ENCODE data around the gene GPC6.

The GPC6 gene

DNA sequence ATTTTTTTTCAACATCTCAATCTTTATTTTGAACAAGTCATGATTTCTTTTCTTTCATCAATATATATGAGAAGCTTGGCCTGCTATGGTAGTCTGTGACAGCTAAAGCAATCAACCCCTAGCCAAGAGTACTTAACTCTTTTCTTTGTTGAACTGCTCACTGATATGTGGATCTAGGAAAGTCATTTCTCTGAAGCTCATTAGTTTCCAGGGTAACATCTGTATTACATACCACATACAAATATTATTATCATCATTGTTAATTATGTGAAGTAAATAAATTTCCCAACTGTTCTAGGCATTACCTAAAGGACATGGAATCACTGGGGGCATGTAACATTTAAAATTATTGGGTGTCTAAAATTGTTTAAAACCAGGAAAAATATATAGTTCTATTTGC lies 985.6 kb downstream of the GPC6 start:
- no peak for DNase-seq (ENCODE audit: low spot score)

DNA sequence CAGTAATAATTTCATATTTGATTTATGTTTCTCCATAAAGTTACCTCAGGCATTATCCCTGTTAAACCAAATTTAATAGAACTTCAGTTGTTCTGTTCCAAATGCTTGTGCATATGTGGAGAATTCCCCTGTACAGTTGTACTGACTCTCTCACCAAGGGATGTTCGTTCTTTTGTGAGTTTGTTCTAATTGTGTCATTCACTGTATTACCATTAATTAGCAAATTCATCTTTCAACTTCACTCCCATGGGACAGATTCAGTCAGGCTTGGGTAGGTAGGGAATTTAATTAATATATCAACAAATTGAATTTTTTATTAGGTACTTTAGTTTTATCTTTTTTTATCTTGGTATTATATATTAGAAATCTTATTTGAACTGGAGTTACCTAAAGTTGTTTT lies 987.5 kb downstream of the GPC6 start:
- no peak for DNase-seq (ENCODE audit: low spot score)

GRCh38 chr13:94214975-94215374 lies 988.4 kb downstream of the GPC6 start:
- no peak for DNase-seq (ENCODE audit: low spot score)

- DNase-seq (ENCODE audit: low spot score), result no peak
These were observed 989.9 kb downstream of the GPC6 start for GRCh38 chr13:94216476-94216875.

GRCh38 chr13:94217370-94217769 lies 990.8 kb downstream of the GPC6 start:
- no peak for DNase-seq (ENCODE audit: low spot score)

DNA sequence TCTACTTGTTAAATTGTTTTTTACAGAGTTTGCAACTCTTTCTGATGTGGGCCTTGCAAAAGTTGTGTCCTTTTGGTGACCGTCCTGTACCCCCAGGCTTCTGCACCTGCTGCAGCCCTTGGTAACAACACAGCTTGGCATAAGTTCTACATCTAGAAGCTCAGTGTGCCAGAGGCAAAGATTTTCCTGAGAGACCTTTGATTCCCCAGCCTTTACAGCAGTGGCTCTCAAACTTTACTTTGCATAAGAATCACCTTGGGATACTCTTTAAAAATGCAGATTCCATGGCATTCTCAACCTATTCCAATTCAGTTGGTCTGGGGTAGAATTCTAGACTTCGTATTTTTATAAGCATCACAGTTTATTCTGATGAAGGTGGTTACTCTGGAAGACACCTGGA lies 991.9 kb downstream of the GPC6 start:
- DNase-seq (ENCODE audit: low spot score), result no peak

GRCh38 chr13:94218951-94219350 lies 992.3 kb downstream of the GPC6 start:
- no peak for DNase-seq (ENCODE audit: low spot score)

GRCh38 chr13:94224670-94225069 lies 998.1 kb downstream of the GPC6 start:
- no peak for DNase-seq (ENCODE audit: low spot score)

DNA sequence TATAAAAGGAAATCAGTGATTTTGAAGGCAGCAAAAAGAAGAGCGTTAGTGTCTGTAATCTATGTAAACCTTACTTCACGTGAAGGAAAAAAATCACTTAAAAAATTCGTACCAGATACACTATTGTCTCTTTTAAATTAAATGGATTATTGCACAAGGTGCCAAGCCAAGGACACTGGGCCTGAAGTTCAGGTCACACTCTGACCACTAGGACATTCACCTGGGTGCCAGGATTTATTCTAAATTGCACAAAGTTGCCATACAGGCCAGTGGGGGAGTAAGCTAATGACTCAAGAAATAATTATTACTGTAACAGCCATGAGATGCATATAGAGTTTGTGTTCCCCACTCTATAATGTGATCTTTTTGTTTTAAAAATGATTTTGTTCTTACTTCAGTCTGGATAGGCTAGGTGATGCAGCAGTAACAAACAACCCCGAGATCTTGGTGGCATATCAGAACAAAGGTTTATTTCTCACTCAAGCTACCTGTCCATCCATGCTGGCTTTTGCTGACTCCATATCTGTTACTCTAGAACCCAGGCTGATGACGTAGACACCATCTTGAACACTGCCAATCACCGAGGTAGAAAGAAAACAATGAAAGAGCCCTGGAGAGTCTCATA lies 1000.8 kb downstream of the GPC6 start:
- no peak for DNase-seq (ENCODE audit: low spot score)

- DNase-seq (ENCODE audit: low spot score), result no peak
These were observed 1002.2 kb downstream of the GPC6 start for GRCh38 chr13:94228763-94229162.

DNA sequence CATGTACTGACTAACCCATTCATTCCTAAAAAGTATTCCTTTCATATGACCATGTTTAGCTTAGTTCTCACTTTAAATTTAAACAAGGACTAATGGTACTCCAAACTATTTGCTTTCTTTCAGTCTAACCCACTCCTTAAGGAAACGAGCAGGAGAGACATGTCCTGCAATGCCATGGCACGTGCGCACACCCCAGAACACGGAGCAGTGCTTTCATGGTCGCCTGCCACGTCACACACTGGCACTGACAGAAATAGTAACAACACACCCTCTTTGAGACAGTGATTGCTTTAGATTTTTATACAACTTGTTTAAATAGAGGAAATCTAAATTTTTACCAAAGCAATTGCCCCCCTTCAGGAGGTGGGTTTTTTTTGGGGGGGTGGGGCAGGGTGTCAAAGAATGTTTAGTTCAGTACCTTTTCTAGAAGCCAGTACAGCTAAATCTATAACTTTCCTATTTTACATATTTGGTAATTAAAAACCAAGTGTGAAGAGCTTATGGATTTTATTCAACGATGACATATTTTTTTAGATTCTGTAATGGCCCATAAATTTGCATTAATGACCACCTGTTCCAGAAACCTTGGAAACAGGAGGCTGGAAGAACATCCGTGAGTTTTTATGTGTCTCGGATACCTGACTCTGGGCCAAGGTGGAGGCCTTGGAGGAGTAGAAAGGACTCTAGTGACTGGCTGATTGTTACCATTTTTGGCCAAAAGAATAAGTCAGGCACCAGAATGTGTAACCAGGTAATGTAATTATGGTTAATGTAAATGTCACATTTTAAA lies 1005.7 kb downstream of the GPC6 start:
- DNase-seq (ENCODE audit: low spot score), result no peak

- DNase-seq (ENCODE audit: low spot score), result no peak
These were observed 1006.3 kb downstream of the GPC6 start for GRCh38 chr13:94232956-94233355.

- peak; percentile 90 for DNase-seq (ENCODE audit: low spot score)
These were observed 1006.8 kb downstream of the GPC6 start for GRCh38 chr13:94233401-94233800.

GRCh38 chr13:94233837-94234236 lies 1007.2 kb downstream of the GPC6 start:
- DNase-seq (ENCODE audit: low spot score), result no peak

DNA sequence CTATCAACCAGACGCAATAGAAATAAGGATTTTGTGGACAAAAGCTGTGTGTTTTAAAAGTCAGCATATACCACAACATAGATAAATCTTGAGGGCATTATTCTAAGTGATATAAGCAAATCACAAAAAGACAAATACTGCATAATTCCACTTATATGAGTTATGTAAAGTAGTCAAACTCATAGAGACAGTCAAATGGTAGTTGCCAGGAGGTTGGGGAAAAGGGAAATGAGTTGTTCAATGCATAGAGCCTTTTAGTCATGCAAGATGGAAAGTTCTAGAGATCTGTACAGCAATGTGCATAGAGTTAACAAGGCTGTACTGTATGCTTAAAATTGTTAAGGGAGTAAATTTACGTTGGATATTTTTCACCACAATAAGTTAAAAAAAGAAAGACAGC lies 1008.1 kb downstream of the GPC6 start:
- no peak for DNase-seq (ENCODE audit: low spot score)

DNA sequence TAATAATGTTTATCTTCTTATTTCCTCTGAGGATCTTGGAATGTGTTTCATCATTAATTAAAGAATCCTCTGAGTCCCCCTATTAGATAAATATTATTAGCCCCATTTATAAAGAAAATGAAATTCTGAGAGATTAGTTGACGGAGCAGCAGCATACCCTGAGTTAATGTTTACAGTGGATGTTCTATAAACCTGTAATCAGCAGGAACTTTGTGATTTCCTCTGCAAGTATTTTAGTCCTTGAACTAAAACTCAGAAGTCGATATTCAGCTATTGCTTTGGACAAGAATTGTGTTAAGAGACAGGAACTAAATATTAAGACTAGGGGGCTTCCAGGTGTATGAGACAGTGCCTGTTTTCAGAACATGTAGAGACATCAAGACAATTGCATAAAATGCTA lies 1009.5 kb downstream of the GPC6 start:
- DNase-seq (ENCODE audit: low spot score), result no peak

GRCh38 chr13:94236872-94237271 lies 1010.3 kb downstream of the GPC6 start:
- no peak for DNase-seq (ENCODE audit: low spot score)

DNA sequence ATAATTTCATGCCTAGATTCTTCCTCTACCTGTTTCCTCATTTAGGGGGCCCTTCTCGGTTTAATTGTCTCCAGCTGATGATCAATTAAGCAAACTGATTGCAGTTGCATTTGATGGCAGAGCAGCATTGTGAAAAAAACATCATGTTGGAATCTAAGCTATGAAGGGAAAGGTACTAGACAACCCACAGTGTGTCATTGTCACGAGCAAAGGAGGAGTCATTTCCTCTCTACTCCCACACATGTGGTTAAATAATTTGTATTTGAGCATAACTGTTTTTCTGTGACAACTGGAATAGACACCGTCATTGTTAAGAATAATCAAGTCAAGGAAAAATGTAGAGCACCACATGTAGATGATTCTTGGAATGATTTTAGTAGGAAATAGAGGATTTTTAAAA lies 1012.5 kb downstream of the GPC6 start:
- peak; percentile 90 for DNase-seq (ENCODE audit: low spot score)

DNA sequence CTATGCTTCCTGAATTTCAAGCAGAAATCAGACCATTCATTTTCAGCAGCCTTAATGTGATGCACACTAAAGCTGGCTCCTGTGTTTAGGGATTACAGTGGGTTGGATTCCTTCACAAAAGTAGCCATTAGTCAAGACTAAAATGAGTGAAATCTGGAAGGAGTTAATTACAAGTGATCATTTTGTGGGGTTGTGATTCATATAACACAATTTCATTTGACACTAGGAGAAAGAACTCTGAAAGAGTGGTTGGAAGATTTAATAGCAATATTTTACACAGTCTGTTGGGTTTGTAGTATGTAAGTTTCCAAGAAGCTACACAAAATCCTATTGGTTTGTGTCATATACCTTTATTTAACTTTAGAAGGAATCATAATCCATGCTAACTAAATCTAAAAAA lies 1015.9 kb downstream of the GPC6 start:
- no peak for DNase-seq (ENCODE audit: low spot score)

DNA sequence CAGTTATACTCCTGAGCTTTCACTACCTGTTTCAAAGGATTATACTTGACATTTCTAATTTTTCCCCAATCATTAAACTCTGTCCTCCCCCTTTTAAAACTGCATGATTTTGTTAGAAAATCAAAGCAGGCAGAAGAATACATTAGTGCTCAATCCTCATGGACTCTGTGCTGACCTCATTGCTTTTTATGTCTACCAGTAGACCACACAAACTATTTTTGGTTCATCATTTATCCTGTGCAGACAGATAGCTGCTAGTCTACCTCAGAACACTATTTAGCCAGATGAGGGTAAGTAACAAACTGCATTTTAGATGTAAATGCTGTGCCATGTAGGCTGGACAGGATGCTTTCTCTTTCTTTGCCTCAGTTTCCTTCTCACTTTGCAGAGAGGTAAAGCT lies 1016.9 kb downstream of the GPC6 start:
- DNase-seq (ENCODE audit: low spot score), result no peak

GRCh38 chr13:94246495-94246894 lies 1019.9 kb downstream of the GPC6 start:
- no peak for DNase-seq (ENCODE audit: low spot score)

DNA sequence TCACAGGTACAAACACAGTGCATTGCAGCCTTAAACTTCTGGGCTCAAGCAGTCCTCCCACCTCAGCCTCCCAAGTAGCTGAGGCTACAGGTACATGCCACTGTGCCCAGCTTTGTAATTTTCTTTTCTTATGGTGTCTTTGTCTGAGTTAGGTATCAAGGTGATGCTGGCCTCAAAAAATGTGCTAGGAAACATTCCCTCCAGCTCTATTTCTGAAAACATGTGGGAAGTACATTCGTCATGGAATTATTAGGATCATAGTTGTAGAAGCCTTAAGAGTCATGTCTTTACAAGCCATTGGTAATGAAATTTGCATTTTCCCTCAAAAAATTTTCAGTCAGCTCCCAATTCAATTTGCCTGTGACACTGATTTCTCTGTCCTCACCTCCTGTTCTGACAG lies 1021.3 kb downstream of the GPC6 start:
- DNase-seq (ENCODE audit: low spot score), result no peak

DNA sequence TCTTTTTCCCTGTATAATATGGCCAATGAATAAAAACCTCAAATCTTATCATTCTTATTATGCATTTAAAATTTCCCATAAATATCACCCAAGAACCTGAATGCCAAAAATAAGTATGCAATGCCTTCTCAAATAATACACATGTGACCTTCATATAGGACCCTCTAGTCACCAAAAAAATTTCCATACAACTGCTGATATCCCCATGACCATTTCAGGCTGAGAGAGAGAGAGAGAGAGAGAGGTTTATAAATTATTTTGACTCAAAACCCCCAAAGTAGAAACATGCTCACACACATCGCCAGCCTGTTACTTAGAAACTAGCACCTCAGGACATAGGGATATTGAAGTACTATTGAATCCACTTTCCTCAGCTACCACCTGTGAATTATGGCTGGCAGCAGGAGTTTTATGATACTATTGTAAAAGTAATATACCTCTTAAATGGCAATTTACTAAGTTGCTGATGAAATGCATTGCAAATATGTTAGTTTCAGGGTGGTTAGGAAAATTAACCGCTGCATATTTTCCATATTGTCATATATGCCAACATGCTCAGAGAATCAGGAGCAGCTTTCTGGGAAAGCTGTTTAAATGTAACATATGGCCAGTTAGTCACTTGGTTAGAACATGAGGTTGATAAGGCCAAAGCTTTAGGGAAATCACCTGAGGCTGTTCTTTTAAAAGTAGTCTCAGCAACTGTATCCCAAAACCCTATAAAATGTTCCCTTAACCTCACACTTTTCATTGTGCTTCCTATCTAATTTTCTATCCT lies 1022.0 kb downstream of the GPC6 start:
- no peak for DNase-seq (ENCODE audit: low spot score)

Data from RKO (cell line).